HuH-7 (cell line): ENCODE results near the gene AGPAT2.
A peak's percentile ranks its signal among the peaks of the same experiment; 100 is the strongest.

Source experiments
- DNase-seq: peaks from one replicate; pipeline ENCODE4 v3.0.0; 2011; ENCODE audit warnings: low spot score

AGPAT2 gene

DNA sequence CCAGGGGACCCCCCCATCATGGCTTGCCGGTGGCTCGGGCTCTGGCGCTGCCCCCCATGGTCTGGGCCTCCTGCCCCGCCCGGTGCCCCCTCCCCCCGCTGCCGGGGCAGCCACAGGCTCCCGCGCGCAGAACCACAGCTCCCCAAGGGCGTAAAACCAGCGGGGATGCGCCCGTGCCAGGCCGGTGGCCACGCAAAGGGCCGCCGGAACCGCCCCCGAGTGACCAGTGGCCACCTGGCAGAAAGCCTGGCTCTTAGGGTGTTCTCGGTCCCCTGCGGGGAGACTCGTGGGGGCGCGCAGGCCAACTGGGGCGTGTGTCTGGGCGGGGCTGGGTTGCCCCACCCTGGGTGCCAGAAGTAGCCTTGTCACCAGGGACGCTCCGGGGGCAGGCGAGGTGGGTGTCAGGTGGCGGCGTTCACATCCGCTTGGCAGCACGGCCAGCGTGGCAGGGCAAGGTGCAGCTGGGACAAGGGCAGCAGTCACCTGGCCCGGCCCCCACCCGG, 515 bp upstream of the AGPAT2 start:
- no peak for DNase-seq

DNA sequence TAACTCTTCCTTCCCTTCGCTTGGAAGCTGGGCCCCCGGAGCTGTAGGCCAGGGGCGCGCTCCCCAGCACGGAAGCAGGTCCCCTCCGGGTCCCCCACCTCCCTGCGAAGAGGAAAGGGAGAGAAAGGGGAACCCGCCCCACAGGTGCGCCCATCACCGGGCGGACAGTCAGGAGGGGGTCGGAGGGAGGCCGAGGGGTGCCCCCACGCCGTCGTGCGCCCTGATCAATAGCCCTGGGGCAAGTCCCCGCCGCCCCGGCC, 793 bp downstream of the AGPAT2 start:
- DNase-seq = no peak

DNA sequence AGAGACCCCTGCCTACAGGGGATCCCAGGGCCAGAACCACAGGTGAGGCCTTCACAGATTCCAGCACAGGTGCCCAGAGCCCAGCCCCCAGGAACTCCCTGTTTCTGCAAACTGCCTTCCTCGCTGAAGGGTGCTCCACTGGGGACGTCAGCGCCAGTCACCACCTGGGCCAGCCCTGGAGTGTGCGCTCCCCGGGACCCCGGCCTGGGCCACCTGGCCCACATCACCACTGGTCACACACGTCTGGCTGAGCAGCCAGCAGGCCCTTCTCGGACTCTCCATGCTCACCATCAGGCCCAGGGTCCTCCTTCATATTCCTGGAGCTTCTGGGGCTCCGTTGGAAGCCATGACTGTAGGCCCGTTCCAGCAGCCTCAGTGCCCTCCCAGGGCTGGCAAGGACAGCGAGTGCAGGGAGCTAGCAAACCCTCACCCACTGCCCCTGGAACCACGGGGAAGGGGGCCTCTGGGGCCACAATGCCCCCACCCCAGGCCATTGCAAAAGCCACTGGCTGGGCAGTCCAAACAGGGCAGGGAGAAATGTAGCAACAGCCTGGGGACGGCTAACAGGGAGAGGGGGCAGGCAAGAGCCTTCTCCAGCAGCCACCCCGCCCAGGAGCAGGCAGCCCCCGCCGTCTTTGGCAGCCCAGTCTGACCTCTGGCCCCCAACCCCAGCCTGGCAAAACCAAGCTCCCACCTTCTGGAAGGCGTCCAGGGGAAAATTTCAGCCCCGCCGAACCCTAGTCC, 1.3 kb downstream of the AGPAT2 start:
- DNase-seq = peak; percentile 72

DNA sequence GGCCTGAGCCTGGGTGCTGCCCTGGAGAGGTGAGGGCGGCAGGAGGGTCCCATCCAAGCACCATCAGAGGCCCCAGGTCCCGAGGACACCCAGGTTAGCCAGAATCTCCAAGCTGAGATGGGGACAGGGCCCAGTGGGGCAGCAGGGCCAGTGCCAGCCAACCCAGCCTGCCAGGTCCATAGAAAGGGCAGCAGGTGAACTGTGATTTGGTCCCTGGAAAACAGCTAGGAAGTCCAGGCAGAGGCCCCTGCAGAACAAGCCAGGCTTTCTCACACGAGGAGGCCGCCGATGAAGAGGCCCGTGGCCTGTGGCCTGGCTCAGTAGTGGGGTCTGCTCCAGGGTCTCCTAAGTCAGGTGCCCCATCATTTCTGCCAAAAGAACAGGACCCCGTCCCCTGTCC, 2.0 kb downstream of the AGPAT2 start:
- DNase-seq = no peak

- no peak for DNase-seq
Measured at GRCh38 chr9:136684799-136685198, 2.5 kb downstream of the AGPAT2 start.

GRCh38 chr9:136684339-136684738, 2.9 kb downstream of the AGPAT2 start:
- no peak for DNase-seq

- DNase-seq = no peak
Measured at GRCh38 chr9:136683755-136684154, 3.5 kb downstream of the AGPAT2 start.

DNA sequence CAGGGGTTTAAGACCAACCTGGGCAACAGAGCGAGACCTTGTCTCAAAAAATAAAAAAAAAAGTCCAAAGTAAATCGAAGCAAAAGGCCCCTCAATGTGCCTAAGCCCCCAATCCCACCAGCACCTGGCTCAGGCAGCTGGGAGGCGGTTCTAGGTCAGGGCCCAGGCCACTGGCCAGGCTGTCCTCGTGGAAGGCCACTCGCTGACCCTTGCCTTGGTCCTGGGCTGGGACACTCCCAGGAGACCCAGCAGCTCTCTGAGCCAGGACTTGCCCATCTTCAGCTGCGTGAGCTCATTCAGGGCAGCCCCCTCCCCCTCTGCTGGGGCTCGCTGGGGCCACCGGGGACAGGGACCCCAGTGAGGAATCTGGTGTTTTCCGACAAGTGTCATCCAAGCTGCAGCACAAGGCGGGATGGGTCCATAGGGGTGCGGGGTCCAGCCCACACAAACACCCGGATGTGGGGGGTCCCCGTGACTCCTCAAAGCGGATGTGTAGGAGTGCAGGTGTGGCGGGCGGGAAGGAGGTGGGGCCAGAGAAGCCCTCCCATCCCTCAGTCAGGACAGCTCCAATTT, 4.0 kb downstream of the AGPAT2 start:
- DNase-seq = no peak

GRCh38 chr9:136682710-136683109, 4.5 kb downstream of the AGPAT2 start:
- no peak for DNase-seq

GRCh38 chr9:136681945-136682699, 5.1 kb downstream of the AGPAT2 start:
- no peak for DNase-seq

- no peak for DNase-seq
Measured at GRCh38 chr9:136681029-136681428, 6.2 kb downstream of the AGPAT2 start.

DNA sequence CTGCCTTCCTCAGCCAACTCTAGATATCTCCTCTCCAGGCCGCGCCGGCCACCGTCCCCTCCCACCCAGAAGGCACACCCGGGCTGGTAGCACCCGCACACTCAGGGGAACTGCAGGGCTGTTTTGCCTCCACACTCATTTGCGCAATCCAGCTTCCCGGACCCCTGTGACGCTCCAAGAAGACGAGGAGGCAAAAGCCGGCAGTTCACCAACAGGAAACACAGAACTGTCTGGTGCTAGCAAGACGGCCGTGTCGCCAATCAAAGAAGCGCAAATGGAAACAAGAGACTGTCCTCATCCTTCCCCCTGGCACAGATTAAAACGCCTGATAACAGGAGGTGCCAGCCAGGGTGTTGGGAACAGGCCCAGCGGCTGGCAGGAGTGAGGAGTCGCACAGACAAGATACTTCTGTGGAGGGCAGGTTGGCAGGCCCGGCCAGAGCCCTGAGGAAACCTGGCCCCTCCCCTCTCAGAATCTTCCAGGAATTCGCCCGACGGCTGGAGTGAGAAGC, 7.8 kb downstream of the AGPAT2 start:
- no peak for DNase-seq

- no peak for DNase-seq
Measured at GRCh38 chr9:136678624-136679023, 8.6 kb downstream of the AGPAT2 start.

- no peak for DNase-seq
Measured at GRCh38 chr9:136678034-136678433, 9.2 kb downstream of the AGPAT2 start.

DNA sequence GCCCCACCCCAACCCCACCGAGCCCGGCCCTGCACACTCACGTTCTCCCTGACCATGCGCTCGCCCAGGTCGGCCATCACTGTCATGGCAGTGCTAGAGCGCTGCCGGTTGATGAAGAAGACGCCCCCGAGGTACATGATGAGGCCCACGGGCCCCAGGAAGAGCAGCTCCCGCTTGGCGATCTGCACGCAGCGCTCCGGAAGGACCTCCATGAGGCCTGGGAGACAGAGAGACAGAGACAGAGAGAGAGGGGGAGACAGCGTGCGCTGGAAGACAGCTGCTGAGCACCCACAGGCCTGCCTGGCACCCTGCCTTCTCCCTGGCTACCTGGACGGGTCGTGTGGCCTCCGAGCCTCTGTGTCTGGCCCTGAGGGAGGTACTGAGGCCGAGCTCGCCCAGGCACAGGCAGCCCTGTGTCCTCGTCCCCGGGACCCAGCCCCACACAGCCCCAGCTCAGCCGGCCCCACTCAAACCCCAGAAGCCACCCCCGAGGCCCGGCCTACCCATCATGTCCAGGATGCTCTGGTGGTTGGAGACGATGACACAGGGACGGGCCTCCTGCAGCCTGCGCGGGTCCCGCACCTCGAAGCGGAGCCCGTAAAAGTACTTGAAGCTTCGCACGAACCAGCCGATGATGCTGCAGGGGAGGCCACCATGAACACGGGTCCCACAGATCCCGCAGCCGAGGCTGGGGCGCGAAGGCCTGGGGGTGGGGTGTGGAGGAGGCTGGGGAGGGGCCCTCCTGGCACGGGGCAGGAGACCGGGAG, 10.2 kb downstream of the AGPAT2 start:
- DNase-seq = no peak

DNA sequence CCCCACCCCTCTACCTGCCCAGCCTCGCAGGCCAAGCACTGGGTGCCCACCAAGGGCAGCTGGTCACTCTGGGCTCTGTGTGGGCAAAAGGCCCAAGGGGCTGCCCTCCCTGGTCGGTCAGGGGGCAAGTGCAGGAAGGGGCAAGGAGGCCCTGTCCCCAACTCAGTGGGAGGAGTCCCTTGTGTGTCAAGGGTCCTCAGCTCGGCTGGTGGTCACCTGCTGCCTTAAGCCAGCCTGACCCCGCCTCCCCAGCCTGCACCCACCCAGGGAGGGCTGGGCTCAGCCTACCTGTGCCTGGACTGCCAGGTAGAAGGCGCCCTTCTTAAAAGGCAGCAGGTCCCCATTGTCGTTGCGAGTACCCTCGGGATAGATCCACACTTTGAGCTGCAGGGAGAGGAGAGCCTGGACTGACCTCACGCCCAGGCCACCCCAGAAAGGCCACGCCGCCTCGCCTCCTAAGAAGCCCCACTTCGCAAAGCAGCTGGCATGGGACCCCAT, 10.9 kb downstream of the AGPAT2 start:
- no peak for DNase-seq

- no peak for DNase-seq
Measured at GRCh38 chr9:136675477-136676296, 11.6 kb downstream of the AGPAT2 start.

- peak; percentile 98 for DNase-seq
Measured at GRCh38 chr9:136674786-136675349, 12.4 kb downstream of the AGPAT2 start.

DNA sequence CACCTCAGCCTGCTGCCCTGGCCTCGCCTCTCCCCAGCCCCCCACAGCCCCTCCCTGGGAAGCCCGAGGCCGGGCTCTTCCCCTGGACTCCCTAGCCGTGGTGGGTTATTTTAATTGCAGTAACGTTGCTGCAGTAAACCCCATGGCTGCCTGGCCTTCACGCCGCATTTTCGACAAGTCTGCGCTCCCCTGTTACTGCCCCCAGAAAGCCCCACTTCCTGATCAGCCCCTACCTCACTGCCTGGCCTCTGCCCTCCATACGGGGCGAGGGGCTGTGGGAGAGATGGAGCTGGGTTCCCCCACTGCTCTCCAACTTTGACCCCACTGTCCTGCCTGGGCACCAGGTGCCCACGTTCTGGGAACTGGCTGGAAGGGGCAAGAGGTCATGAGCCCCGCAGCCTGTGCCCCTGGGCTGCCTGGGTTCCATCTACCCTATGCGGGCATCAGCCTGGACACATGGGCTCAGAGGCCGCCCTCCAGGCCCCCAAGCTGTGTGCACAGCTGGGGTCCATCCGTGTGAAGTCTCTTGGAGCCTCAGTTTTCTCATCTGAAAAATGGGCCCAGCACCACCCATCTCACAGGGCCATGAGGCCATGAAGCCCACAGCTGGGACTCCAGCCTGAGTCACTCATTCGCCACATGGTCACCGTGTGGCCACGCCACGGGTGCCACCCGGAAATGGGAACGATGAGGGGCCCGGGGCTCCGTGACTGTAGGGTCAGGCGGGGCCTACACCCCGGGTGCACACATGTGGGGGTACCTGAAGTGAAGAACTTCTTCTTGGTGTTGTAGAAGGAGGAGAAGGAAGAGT, 13.1 kb downstream of the AGPAT2 start:
- DNase-seq = no peak
